H9 (cell line): ENCODE measurements around the gene CRYGD. TPM values are rescaled to one million over a fixed set of nuclear protein-coding genes. Genes with fewer than 3 reads are reported as not detected.

ENCODE experiments used
- DNase-seq: peaks from one replicate; pipeline ENCODE4 v3.0.0-alpha.2; 2017
- H2AFZ ChIP-seq: one replicate; pipeline ENCODE4 v1.6.1; 2013; ENCODE audit warnings: mild to moderate bottlenecking, low read length, control low read depth, moderate library complexity
- H2AK5ac ChIP-seq: 2 replicates; pipeline ENCODE4 v1.6.1; 2013; ENCODE audit warnings: low read length, control low read depth, mixed read lengths; ENCODE audit not compliant: insufficient read length
- H2BK120ac ChIP-seq: one replicate; pipeline ENCODE4 v1.6.1; 2013; ENCODE audit warnings: low read depth, mild to moderate bottlenecking, low read length, control low read depth, inconsistent platforms; ENCODE audit not compliant: poor library complexity, severe bottlenecking
- H2BK12ac ChIP-seq: 2 replicates; pipeline ENCODE4 v1.6.1; 2013; ENCODE audit warnings: low read length, control low read depth, mixed read lengths, low read depth; ENCODE audit not compliant: insufficient read length
- H2BK15ac ChIP-seq: 2 replicates; pipeline ENCODE4 v1.6.1; 2013; ENCODE audit warnings: low read depth, low read length, control low read depth
- H2BK20ac ChIP-seq: one replicate; pipeline ENCODE4 v1.6.1; 2013; ENCODE audit warnings: low read depth, mild to moderate bottlenecking, low read length, control low read depth, inconsistent platforms; ENCODE audit not compliant: poor library complexity, severe bottlenecking
- H2BK5ac ChIP-seq: 2 replicates; pipeline ENCODE4 v1.6.1; 2013; ENCODE audit warnings: low read length, control low read depth, mixed read lengths; ENCODE audit not compliant: insufficient read length
- H3K14ac ChIP-seq: 2 replicates; pipeline ENCODE4 v1.6.1; 2013; ENCODE audit warnings: low read length, control low read depth; ENCODE audit not compliant: insufficient read depth
- H3K18ac ChIP-seq: 2 replicates; pipeline ENCODE4 v1.6.1; 2013; ENCODE audit warnings: low read depth, mild to moderate bottlenecking, mixed read lengths, low read length, control low read depth; ENCODE audit not compliant: insufficient read length
- H3K23ac ChIP-seq: 2 replicates; pipeline ENCODE4 v1.6.1; 2013; ENCODE audit warnings: low read length, control low read depth, mixed read lengths, low read depth; ENCODE audit not compliant: insufficient read length
- H3K23me2 ChIP-seq: 2 replicates; pipeline ENCODE4 v1.6.1; 2013; ENCODE audit warnings: low read depth, mild to moderate bottlenecking, mixed read lengths, low read length, control low read depth; ENCODE audit not compliant: insufficient read length, poor library complexity, severe bottlenecking
- H3K27ac ChIP-seq: 2 replicates; pipeline ENCODE4 v1.5.1; 2013; ENCODE audit warnings: low read length, control low read depth, mixed read lengths, low read depth; ENCODE audit not compliant: insufficient read length
- H3K27me3 ChIP-seq: 2 replicates; pipeline ENCODE4 v1.6.1; 2013; ENCODE audit warnings: low read length, control low read depth, inconsistent platforms; ENCODE audit not compliant: insufficient read depth
- H3K4ac ChIP-seq: 2 replicates; pipeline ENCODE4 v1.6.1; 2013; ENCODE audit warnings: low read depth, mild to moderate bottlenecking, control low read depth, inconsistent platforms, low read length, moderate library complexity
- H3K4me1 ChIP-seq: 2 replicates; pipeline ENCODE4 v1.6.1; 2013; ENCODE audit warnings: low read length, control low read depth, inconsistent platforms; ENCODE audit not compliant: insufficient read depth
- H3K4me2 ChIP-seq: 2 replicates; pipeline ENCODE4 v1.6.1; 2013; ENCODE audit warnings: low read length, control low read depth, mixed read lengths; ENCODE audit not compliant: insufficient read length, insufficient read depth
- H3K56ac ChIP-seq: 2 replicates; pipeline ENCODE4 v1.6.1; 2013; ENCODE audit warnings: low read depth, mild to moderate bottlenecking, mixed read lengths, low read length, control low read depth; ENCODE audit not compliant: insufficient read length
- H3K79me1 ChIP-seq: 2 replicates; pipeline ENCODE4 v1.6.1; 2013; ENCODE audit warnings: low read depth, mild to moderate bottlenecking, moderate library complexity, low read length, control low read depth, inconsistent platforms; ENCODE audit not compliant: insufficient read depth, poor library complexity, severe bottlenecking
- H3K79me2 ChIP-seq: 2 replicates; pipeline ENCODE4 v1.6.1; 2013; ENCODE audit warnings: low read length, control low read depth, inconsistent platforms; ENCODE audit not compliant: insufficient read depth
- H3K9ac ChIP-seq: 2 replicates; pipeline ENCODE4 v1.6.1; 2013; ENCODE audit warnings: low read length, control low read depth, mixed read lengths; ENCODE audit not compliant: insufficient read length; ENCODE audit errors: extremely low read depth
- H3K9me3 ChIP-seq: one replicate; pipeline ENCODE4 v1.6.1; 2013; ENCODE audit warnings: low read depth, low read length, inconsistent platforms; ENCODE audit not compliant: control insufficient read depth
- H3T11ph ChIP-seq: one replicate; pipeline ENCODE4 v1.6.1; 2013; ENCODE audit warnings: mild to moderate bottlenecking, low read length, control low read depth, inconsistent platforms
- H4K20me1 ChIP-seq: one replicate; pipeline ENCODE4 v1.6.1; 2013; ENCODE audit not compliant: control insufficient read depth, insufficient read length, insufficient read depth
- H4K5ac ChIP-seq: 2 replicates; pipeline ENCODE4 v1.6.1; 2013; ENCODE audit warnings: low read depth, mild to moderate bottlenecking, mixed read lengths, low read length, control low read depth; ENCODE audit not compliant: insufficient read length
- H4K8ac ChIP-seq: replicated peaks from 2 replicates; pipeline ENCODE4 v1.6.1; 2013; ENCODE audit warnings: low read length, control low read depth, mixed read lengths, low read depth; ENCODE audit not compliant: insufficient read length
- H4K91ac ChIP-seq: 2 replicates; pipeline ENCODE4 v1.6.1; 2013; ENCODE audit warnings: low read depth, mild to moderate bottlenecking, moderate library complexity, mixed read lengths, low read length, control low read depth; ENCODE audit not compliant: insufficient read length
- H3K27ac Mint-ChIP-seq, 3 experiments: 2 replicates in 2 of 3; 3 replicates in 1 of 3; pipeline ENCODE4 v1.8.0; 2020 to 2021; ENCODE audit warnings: mixed read lengths in 3 of 3, mild to moderate bottlenecking in 1 of 3, moderate library complexity in 1 of 3
- H3K27me3 Mint-ChIP-seq: 2 replicates; pipeline ENCODE4 v1.8.0; 2021; ENCODE audit warnings: low read depth, mild to moderate bottlenecking, moderate library complexity, mixed read lengths
- H3K36me3 Mint-ChIP-seq, 3 experiments: 2 replicates in 2 of 3; 3 replicates in 1 of 3; pipeline ENCODE4 v1.8.0; 2020 to 2021; ENCODE audit warnings: low read depth in 3 of 3, mixed read lengths in 3 of 3; ENCODE audit not compliant: insufficient read depth in 1 of 3
- H3K4me1 Mint-ChIP-seq, 2 experiments: 2 replicates each; pipeline ENCODE4 v1.8.0; 2020; ENCODE audit warnings: mixed read lengths in 2 of 2
- H3K4me3 Mint-ChIP-seq, 2 experiments: 2 replicates in 1 of 2; 3 replicates in 1 of 2; pipeline ENCODE4 v1.8.0; 2020 to 2021; ENCODE audit warnings: mild to moderate bottlenecking in 2 of 2, mixed read lengths in 2 of 2, moderate library complexity in 1 of 2
- H3K9me3 Mint-ChIP-seq, 2 experiments: 2 replicates in 1 of 2; 3 replicates in 1 of 2; pipeline ENCODE4 v1.8.0; 2020; ENCODE audit warnings: mild to moderate bottlenecking in 2 of 2, mixed read lengths in 2 of 2, moderate library complexity in 1 of 2
- WGBS: extraction: QIAGEN DNeasy Blood & Tissue Kit; methylation state at CpG from one replicate; pipeline ENCODE4 v1.1.7; 2013; ENCODE audit warnings: missing lambda C conversion rate, low lambda C conversion rate, mixed read lengths; ENCODE audit not compliant: insufficient read length; ENCODE audit errors: extremely low coverage; 5-methylcytosine and 5-hydroxymethylcytosine counted together
- total RNA-seq: library from RNA; stranded (reverse); gene quantifications from 2 replicates; pipeline ENCODE4 v1.2.1, GENCODE V29; 2021
- TF ChIP-seq, protein P1 (sequence below): fragments of 200-600 bp; sonication (generic); conservative IDR thresholded peaks from 3 replicates; pipeline ENCODE4 v1.8.0; 2021; ENCODE audit warnings: antibody characterized with exemption, mild to moderate bottlenecking

The CRYGD gene
- total RNA-seq, 1 experiment from 2014 or later, result not detected

DNA sequence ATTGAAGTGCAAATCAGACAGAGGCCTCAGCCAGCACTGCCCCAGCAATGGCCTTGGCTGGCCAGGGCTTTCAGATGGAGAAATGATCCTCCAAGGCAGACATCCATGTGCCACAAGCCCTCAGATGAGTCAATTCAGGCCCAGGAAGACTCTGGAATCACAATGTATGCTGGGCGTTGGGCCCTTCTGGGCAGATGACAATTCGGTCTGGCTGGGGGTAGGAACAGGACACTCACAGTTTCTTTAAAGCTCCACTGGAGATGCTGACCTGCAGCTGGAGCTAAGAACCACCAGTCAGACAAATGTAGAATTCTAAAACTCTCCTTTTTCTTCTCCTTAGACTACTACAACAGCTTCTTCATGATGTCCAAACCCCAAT, 12.4 kb upstream of the CRYGD start:
- no peaks in the 10 kb centered on the region; a peak in 1 of 4 replicates for H3K4me1 Mint-ChIP-seq
- Histone ChIP-seq H3K9ac (no peak overlapping the region), H3K4ac (no peak overlapping the region), H2BK120ac (no peak overlapping the region), H3K23ac (no peak overlapping the region), H4K91ac (no peak overlapping the region), H4K20me1 (no peaks in the 10 kb centered on the region), H3K14ac (no peak overlapping the region), H2AK5ac (no peak overlapping the region), H3K79me2 (no peaks in the 10 kb centered on the region), H2BK20ac (no peak overlapping the region), H3K23me2 (no peaks in the 10 kb centered on the region), H3K27me3 (no peaks in the 10 kb centered on the region), H3K56ac (no peak overlapping the region), H3T11ph (no peak overlapping the region), H4K8ac (no peak overlapping the region), H2BK5ac (no peak overlapping the region), H3K27ac (no peak overlapping the region), H3K4me1 (no peaks in the 10 kb centered on the region), H2AFZ (no peak overlapping the region), H3K18ac (no peak overlapping the region), H3K9me3 (peaks cover 7% of the 10 kb centered on the region), H2BK12ac (no peak overlapping the region), H2BK15ac (no peak overlapping the region), H4K5ac (no peak overlapping the region), H3K79me1 (no peaks in the 10 kb centered on the region), H3K4me2 (no peak overlapping the region)
- TF ChIP-seq, protein P1, sequence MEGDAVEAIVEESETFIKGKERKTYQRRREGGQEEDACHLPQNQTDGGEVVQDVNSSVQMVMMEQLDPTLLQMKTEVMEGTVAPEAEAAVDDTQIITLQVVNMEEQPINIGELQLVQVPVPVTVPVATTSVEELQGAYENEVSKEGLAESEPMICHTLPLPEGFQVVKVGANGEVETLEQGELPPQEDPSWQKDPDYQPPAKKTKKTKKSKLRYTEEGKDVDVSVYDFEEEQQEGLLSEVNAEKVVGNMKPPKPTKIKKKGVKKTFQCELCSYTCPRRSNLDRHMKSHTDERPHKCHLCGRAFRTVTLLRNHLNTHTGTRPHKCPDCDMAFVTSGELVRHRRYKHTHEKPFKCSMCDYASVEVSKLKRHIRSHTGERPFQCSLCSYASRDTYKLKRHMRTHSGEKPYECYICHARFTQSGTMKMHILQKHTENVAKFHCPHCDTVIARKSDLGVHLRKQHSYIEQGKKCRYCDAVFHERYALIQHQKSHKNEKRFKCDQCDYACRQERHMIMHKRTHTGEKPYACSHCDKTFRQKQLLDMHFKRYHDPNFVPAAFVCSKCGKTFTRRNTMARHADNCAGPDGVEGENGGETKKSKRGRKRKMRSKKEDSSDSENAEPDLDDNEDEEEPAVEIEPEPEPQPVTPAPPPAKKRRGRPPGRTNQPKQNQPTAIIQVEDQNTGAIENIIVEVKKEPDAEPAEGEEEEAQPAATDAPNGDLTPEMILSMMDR, result no peak
- no CpG with 5 or more reads among the region's 2 CpGs for WGBS
- H3K9me3 Mint-ChIP-seq, result peaks cover 17 to 27% of the 10 kb centered on the region in 2 experiments
- no peaks in the 10 kb centered on the region; the same call in none of the 2 replicates for H3K27me3 Mint-ChIP-seq
- DNase-seq, result no peak
- no peak overlapping the region for H3K27ac Mint-ChIP-seq
- H3K4me3 Mint-ChIP-seq, result no peak overlapping the region
- H3K36me3 Mint-ChIP-seq, result peaks cover 14 to 19% (median 16%) of the 10 kb centered on the region in 3 experiments
